Stimulated activated CD4-positive, alpha-beta T cell treated with anti-CD3 and anti-CD28 coated beads, Interleukin-15, amount 100 ng/mL, for 1 hour (primary cell): Measurements from ENCODE around the gene GZMH.
"Not testable (repeated sequence)": the region's sequence is repeated elsewhere in the genome, so short reads cannot be mapped to it uniquely, and the experiment has no call there.

Experiments
- DNase-seq, 2 donors: peaks; one replicate each; pipeline ENCODE4 v3.0.0-alpha.2; 2020; ENCODE audit warnings: low read depth in 1 of 2, low spot score in 1 of 2

The GZMH gene

DNA sequence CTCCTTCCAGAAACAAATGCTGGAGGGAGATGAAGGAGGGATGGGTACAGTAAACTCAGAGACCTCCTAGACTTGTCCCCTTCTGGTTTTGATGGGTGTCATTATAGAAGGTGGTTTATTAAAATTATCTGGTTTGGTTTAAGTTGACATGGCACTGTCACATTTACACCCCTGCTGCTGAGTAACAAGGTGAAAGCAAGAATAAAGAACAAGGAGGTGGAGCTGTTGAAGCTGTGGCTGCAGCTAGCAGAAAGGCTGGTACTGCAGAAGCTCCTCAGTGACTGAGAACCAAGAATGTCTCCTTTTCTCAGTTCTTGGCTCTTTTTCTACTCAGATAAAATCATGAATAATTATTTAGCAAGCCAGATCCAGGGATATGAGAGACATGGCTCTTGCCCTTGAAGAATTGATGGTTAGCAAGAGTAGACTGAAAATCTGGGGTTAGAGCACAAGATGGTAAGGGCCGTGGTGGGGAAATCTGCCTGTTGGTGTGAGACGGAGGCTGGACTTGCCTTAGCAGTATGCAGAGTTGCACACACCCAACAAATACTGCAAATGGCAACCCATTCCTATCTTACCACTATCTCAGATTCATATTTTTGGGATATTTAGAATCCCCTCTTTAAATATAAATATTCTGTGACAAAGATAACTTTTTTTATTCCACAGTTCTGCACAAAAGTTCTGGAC is at the start of gene GZMH:
Gene GZMH (minus strand): TSS at position 31 of the 690 bp plus-strand sequence. CDS start 72 bp downstream, outside the sequence.
- no peak for DNase-seq

DNA sequence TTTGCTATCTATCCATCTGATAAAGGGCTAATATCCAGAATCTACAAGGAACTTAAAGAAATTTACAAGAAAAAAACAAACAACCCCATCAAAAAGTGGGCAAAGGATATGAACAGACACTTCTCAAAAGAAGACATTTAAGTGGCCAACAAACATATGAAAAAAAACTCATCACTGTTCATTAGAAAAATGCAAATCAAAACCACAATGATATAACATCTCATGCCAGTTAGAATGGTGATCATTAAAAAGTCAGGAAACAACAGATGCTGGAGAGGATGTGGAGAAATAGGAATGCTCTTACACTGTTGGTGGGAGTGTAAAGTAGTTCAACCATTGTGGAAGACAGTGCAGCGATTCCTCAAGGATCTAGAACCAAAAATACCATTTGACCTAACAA is 38.9 kb upstream of the GZMH start:
- not testable (repeated sequence) for DNase-seq

- no peak for DNase-seq
Observed at GRCh38 chr14:24639905-24640304, 30.4 kb upstream of the GZMH start.

GRCh38 chr14:24639270-24639669 is 29.8 kb upstream of the GZMH start:
- DNase-seq = no peak

DNA sequence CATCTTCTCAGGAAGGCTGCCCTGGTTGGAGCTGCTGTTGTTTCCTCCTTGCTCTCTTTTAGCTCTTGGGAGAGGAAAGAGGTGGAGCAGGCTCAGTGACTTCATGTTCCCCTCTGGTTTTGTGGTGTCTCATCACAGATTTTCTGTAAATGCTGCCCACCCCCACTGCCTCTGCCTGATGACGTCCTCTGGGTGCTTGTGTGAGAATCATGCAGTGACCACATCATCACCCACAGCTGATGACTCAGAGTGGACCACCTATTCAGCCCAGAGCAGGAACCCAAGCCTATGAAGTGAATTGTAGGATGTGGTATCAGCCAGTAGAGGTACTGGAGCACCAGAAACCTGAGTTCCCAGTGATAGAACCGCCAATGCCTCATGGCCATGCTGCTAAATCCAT is 24.7 kb upstream of the GZMH start, which contains the start of gene GZMB:
Gene GZMB (minus strand): TSS at position 33 of the 400 bp plus-strand sequence. CDS start 30 bp downstream, at position 3.
- DNase-seq = no peak

- no peak for DNase-seq
Observed at GRCh38 chr14:24633353-24633752, 23.9 kb upstream of the GZMH start.

GRCh38 chr14:24632761-24633160 is 23.3 kb upstream of the GZMH start:
- no peak for DNase-seq

DNA sequence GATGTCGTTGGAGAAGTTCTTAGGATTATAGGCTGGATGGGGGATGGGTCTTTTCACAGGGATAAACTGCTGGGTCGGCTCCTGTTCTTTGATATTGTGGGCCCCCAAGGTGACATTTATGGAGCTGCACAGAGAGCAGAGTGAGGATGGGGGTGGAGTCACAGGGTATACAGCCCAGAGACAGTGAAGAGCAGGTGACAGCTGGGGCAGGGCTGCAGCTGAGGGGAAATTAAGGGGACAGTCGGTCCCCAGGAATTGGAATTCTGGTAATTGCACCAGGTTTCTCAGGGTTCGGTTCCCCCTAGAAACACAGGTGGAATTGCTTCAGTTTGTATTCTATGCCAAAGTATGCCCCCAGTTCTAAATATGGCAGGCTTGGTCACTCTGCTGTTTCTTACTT is 22.9 kb upstream of the GZMH start:
- DNase-seq = no peak

DNA sequence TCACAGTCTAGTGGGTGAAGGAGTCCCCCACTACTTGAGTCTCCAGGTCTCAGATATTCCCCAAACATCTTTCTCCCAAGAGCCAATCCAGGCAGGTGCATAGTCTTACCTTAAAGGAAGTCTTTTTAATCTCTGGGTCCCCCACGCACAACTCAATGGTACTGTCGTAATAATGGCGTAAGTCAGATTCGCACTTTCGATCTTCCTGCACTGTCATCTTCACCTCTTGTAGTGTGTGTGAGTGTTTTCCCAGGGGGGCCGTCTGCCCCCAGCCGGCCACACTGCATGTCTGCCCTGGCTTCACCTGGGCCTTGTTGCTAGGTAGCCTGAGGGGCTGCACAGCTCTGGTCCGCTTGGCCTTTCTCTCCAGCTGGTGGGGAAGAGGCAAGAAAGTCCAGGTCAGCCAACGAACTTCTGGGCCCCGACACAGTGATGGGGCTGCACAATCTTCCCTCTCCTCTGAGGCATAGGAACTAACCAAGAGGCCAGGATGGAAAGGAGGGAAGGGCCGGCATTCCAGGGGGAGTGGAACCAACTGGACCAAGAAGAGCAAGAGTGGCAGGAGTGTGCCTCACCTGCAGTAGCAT is 22.4 kb upstream of the GZMH start:
- no peak for DNase-seq

DNA sequence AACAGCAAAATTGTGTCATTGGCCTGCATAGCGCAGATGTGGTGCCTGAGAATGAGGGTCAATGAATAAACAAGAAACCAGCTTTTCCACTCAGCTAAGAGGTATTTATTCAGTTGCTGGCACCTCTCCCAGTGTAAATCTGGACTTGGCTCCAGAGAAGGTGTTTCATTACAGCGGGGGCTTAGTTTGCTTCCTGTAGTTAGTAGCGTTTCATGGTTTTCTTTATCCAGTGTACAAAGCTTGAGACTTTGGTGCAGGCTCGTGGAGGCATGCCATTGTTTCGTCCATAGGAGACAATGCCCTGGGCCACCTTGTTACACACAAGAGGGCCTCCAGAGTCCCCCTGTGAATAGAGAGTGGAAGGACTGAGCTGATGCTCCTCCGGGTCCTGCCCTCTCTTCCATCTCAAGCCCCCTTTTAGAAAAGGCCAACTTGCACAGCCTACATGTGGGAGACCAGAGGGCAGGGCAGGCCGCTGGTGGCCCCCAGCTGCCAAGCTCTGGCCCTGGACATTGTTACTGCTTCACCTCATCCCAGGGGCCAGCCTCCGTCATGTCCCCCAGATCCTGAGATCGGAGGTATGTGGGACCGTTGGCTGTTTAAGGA is 21.5 kb upstream of the GZMH start:
- DNase-seq = no peak

DNA sequence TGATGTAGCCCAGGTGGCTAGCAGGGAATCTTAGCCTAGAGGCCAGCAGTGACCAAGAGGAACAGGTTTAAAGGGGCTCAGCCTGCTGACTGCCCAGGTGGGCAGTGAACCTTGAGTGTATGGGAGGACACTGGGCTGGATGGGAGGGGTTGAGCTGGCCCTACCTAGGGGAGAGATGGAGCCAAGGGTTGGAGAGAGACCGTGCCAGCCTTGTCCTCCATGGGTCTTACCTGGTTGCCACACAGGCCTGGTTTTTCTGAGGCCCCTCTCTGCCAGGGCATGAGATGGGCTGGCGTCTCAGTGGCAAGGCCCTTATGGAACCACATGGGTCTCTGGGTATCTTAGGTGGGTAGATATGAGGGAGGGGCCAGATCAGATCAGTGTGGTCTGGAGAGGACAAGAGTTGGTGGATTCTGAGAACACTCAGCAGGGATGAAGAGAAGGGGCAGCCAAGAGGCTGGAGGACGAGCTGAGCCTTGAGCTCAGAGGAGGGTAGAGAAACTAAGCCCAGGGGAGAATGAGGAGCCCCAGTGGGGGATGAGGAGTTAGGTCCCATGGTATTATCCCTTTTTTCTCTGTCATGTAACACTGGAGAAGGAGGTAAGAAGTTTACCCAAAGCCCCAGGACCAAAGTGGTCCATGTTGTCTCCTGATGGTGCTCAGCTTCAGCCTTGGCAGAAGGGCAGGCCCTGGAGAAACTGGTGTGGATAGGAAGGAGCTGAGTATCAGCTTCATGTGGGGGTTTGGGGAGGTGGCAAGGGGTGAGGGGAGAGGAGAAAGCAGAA is 20.8 kb upstream of the GZMH start:
- DNase-seq = no peak

DNA sequence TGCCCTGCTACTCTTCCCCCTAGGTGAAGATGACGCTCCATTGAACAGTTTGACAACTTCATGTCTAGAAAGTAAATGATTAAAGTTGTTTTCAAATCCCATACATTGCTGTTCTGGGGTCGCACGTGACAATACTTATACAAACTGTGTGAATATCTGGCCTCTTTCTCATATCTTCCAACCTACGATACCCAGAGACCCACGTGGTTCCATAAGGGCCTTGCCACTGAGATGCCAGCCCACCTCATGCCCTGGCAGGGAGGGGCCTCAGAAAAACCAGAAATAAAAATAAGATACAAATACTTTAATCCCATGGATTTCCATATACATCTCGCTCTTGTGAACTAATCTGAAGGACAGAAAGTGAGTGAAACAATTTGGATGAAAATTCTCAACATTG is 20.0 kb upstream of the GZMH start:
- no peak for DNase-seq

DNA sequence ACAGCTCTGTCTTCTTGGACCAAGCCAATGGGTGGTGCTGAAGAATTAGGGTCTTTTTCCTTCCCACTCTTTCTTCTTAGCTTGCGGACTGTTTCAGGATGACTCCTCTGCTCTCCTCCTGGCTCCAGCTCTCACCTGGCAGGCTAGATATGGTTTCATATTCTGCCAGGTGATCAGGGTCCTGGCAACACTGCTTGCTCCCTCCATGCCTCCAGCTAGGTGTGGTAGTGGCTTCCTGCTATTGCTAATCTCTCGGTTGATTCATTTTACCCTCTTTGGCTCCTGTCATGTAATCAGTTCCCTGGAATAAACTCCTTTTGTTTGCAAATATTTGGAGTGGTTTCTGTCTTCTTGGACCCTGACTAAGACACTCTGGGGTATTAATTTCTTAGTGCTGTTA is 4.3 kb upstream of the GZMH start:
- no peak for DNase-seq

- no peak for DNase-seq
Observed at GRCh38 chr14:24613241-24613640, 3.8 kb upstream of the GZMH start.

DNA sequence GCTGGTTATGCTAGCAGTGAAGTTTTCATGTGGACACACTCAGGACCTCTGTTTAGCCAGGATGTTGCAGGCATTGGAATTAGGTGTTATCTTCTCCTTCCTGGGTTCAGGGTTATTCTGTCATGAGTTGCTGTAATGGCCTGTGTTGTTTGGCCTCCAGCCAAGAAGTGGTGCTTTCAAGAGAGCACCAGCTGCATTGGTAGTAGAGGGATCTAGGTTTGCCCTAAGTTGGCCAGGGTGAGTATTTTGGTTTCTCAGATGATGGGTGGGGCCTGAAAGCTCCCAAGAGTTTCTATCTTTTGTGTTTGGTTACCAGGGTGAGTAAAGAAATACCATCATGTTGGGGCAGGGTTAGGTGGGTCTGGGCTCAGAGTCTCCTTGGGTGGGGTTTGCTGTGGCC is 2.7 kb upstream of the GZMH start:
- DNase-seq = no peak

DNA sequence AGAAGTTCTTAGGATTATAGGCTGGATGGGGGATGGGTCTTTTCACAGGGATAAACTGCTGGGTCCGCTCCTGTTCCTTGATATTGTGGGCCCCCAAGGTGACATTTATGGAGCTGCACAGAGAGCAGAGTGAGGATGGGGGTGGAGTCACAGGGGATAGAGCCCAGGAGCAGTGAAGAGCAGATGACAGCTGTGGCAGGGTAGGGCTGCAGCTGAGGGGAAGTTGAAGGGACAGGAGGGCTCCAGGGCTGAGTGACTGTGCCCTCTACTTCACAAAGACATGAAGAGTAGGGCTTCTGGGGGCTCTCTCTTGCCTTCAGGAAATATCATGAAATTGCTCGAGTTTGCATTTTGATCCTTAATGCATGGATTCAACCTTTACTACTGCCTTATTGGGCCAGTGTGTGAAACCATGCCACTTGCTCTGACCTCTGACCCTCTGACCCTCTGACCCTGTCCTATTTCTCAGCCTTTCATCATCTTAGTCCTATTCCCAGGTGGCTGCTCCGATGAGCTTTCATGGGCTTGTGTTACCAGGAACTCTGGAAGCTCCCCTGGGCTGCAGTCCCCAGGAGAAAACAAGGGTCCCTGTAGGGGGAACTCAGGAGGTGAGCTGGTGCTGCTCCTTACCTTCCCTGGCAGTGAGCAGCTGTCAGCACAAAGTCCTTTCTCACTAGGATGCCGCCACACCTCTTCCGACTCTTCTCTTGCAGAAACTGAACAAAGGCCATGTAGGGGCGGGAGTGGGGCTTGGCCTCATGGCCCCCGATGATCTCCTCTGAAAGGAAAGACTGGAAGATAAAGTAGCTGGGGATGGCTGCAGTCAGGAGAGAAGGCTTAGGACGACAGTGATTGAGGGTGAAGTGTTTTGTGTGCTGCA is 1.6 kb downstream of the GZMH start:
- no peak for DNase-seq

DNA sequence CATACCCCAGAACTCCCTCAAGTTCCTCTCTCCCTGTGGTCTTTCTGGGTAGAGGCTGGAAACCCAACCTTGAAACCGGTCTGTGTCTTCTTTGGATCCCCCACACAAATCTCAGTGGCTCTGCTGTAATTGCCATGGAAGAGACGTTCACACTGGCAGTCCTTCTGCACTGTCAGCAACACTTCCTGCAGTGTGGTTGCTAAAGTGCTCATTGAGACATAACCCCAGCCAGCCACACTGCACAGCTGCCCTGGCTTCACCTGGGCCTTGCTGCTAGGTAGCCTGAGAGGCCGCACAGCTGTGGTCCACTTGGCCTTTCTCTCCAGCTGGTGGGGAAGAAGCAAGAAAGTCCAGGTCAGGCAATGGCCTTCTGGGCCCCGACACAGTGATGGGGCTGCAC is 2.4 kb downstream of the GZMH start:
- DNase-seq = no peak

GRCh38 chr14:24606297-24606696 is 3.2 kb downstream of the GZMH start:
- no peak for DNase-seq

- peak; percentile 39 to 49 for DNase-seq
Observed at GRCh38 chr14:24605435-24606190, 3.9 kb downstream of the GZMH start.

- DNase-seq = no peak
Observed at GRCh38 chr14:24597403-24597802, 12.1 kb downstream of the GZMH start.
